Right forelimb (tissue), 1 donor: ENCODE data around the gene ESPNL.

ENCODE experiments used
- DNase-seq: peaks from one replicate; pipeline ENCODE4 v3.0.0-alpha.2; 2018

The ESPNL gene

DNA sequence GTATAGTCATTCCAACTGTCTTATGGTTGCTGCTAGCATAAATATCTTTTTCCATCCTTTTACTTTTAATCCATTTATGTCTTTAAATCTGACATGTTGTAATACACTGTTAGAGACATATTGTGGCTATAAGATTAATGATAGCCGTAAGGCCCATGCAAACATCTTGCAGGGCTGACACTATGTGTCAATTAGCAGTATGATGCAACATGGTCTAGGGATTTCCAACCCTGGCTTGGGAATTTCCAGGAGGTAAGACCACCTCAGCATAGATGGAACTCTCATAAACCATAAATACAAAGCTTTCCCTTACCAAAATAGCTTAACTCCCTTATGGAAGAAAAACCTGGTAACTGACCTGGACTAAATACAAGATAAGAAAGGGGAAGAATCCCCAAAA, 22.8 kb upstream of the ESPNL start:
- DNase-seq = no peak

DNA sequence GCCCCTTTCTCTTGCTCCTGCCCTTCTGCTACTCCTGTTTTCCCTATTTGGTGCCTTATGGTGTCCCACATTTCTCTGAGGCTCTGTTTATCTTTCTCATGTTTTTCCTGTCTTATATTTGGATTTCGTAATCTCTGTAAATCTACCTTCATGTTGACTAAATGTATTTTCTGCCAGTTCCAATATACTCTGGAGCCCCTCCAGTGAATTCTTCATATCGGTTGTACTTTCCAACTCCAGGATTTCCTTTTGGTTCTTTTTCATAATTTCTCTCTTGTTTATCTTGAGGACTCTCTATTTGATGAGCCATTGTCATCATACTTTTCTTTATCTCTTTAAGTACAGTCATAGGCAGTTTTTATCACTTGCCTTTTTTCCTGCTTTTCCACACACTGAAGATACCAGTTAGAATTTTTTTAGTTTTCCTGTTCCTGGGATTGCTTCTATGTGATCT, 20.2 kb upstream of the ESPNL start:
- DNase-seq = no peak

DNA sequence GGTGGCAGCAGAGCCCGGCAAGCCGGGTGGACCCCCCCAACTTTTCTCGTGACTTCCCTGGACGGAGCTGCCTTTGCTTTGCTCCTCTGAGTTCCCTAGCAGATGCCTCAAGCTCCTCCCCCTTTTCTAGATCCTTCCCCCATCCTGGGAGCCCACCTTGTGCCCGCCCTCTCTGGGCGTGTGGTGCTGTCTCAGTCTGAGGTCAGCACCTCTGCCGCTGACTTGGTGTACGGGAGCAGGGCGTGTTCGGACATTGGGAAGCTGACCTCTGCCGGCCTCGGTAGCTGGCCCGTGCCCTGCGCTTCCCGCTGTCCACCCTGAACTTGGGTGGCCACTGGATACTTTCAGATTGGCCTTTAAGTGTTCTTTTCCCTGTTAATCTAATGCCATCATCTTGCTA, 19.6 kb upstream of the ESPNL start:
- DNase-seq = no peak

DNA sequence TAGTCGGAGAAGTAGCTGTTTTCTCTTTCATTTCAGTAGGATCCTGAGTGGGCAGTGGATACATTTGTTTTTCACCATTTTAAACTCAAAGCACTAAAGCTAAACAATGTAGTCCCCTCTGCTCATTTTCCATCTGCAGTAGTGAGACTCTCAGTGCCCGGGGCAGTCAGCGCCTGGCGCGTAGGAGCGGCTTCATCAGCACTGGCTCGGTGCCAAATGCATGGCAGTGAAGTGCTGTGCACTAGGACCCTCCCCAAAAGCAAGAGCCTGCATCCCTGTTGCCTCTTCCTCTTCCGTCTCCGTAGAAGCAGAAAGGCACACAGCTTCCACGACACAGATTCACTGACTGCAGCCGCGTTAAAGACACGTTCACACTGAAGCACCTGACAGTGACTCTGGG, 19.0 kb upstream of the ESPNL start:
- DNase-seq = no peak

- DNase-seq = no peak
These were observed 18.6 kb upstream of the ESPNL start for GRCh38 chr2:238081561-238081960.

DNA sequence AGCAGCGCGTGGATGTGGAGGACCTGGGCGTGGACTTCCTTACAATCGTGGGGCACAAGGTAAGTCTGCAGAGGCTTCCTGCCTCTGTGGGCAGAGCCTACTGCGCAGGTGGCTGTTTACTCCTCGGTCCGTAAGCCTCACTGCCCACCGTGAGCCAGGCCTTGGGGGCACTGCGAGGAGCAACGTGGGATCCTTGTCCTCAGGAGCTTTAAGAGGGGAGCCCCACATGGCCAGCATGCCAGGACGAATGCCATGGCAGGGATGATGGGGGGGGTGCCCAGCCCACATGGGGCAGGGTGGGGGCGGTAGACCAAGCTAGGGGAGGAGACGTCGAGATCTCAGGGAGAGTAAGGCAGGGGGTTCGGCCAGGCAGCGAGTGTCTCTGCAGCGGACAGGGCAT, 18.0 kb upstream of the ESPNL start:
- no peak for DNase-seq

DNA sequence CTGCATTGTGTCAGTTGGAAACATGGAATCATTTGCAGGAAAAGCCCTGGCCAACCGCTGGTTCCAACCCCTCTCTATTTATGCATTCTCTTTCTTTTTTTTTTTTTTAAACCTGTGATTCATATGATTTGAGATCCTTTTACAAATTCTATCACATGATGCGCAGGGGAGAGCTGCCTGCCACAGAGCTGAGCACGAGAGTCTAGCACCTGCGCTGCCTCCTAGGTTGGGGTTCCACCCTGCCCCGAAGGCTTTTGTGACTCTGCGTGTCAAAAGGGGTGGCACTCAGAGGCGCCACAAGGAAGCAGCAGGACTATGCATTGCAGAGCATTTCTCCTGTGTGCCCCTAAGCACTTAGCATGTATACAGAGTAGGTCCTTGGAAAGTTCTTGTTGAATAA, 17.3 kb upstream of the ESPNL start:
- no peak for DNase-seq

- no peak for DNase-seq
These were observed 16.2 kb upstream of the ESPNL start for GRCh38 chr2:238083919-238084318.

DNA sequence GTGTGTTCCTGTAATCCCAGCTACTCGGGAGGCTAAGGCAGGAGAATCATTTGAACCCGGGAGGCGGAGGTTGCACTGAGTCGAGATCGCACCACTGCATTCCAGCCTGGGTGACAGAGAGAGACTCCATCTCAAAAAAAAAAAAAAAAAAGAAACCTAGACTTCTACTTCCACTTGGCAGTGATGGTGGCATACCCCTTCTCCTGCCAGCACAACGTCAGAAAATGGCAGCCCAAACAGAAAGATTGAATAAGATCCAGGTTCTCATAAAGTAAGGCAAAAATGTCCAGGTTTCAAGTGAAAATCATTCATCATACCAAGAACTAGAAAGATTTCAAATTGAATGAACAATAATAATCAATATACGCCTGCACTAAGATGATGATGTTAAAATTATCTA, 15.4 kb upstream of the ESPNL start:
- DNase-seq = no peak

- DNase-seq = no peak
These were observed 14.2 kb upstream of the ESPNL start for GRCh38 chr2:238085899-238086298.

GRCh38 chr2:238087211-238087610, 12.9 kb upstream of the ESPNL start:
- DNase-seq = no peak

GRCh38 chr2:238090887-238091286, 9.3 kb upstream of the ESPNL start:
- no peak for DNase-seq

DNA sequence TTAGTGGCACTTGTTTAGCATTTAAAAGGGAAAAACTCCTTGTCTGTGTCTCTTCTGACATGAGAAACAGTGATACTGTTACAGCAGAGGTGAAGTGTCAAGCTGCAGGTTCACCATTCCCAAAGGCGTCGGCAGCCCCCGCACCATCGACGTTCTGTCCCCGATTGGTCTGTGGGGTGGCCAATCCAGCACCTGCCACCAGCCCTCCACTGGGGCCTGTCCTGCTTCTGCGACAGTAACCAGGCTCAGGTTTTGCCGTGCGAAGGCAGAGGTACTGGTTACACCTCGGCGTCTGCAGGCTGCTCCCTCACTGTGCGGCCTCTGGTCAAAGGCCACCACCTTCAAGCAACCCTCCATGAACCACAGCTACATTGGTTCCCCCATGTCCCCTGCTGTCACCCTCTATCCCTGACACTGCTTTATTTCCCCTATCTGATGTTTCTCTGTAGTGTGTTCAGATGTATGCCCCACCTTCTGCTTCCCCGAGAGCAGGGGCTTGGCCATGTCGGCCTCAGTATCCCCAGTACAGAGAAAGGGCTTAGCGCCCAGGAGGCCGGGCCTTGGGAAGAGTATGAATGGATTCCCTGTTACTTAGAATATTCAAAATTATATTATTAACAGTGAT, 8.6 kb upstream of the ESPNL start:
- DNase-seq = no peak

DNA sequence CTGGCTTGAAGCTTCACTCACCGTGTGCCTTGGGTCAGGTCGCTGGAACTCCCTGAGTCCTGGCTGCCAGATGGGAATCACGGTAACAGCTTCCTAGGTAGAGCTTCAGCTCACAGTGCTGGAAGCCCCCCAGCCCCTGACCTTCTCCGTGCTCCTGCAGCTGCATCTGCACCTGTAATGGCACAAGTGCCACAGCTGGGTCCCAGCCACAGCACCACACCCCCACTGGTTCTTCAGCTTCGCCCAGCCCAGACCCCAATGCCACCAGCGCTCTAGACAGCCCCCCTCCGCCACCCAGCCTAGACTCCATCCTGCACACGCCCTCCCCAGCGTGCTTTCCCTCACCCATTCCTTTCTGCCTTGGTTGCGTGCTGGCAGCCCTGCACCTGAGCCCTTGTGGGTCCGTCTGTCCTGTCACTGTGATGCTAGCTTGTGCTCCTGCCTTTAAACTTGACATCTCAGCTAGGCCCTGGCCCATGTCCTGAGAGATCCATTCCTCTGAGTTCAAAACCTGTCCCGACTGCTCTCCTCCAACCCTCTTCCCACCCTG, 7.6 kb upstream of the ESPNL start:
- no peak for DNase-seq

DNA sequence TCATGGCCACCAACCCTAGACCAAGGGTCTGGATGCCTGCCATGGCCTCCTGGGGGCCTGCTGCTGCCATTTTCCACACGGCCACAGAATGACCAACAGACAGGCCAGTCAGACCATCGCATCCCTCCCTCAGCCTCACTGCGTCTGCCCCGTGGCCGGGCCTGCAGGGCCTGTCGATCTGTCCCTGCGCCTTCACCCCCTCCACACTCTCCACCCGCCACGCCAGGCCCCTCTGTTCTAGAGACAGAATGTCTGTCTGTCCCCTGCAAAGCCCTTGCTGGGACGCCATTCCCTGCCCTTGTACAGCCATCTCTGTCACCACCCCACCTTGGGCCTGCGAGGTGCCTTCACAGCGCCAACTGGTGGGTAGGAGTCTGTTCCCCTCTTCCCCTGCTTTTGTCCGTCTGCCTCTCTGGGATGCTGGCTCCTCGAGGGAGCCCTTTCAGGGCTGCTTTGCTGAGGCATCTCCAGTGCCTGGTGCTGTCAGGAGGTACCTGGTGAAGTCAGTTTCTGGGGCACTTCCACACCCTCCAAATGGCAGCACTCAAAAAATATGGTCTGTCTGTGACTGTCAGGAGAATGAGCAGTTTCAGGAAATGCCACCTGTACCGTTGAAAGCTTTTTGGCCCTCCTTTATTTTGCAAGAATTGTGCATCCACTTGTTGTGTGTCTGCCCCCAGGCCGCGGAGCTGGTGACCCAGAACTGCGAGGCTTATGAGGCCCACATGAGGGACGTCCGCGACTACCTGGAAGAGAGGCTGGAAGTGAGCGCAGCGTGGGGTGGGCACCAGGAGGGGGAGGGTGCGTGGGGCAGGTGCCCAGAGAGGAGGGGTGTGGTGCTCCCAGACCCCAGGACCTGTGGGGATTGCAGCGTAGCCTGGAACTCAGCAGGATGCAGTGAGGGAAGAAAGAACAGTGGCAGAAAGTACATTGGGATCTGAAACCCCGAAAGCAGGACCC, 6.7 kb upstream of the ESPNL start:
- no peak for DNase-seq

GRCh38 chr2:238094438-238095022, 5.6 kb upstream of the ESPNL start:
- DNase-seq = no peak

DNA sequence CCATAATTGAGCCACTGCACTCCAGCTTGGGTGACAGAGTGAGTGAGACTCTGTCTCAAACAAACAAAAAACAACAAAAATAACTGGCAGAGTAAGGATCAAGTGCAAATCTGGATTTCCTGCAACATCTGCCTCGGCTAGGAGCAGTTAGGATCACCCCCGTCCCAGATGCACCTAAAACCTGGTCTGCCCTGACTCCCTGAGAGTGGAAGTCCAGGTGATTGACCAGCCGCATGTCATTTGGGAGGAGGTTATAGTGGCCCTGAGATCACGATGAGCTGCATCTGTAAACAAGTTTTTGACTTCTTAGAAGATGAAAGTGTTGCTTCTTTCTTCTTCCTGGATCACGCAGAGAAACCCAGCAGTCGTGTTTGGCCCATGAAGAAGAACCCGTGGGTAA, 5.0 kb upstream of the ESPNL start:
- no peak for DNase-seq

- no peak for DNase-seq
These were observed 3.7 kb upstream of the ESPNL start for GRCh38 chr2:238096311-238097011.

- DNase-seq = no peak
These were observed 2.7 kb upstream of the ESPNL start for GRCh38 chr2:238097201-238097987.

- DNase-seq = no peak
These were observed 1.9 kb upstream of the ESPNL start for GRCh38 chr2:238097988-238098871.
